ENCODE results near the gene GDPD3.

DNA sequence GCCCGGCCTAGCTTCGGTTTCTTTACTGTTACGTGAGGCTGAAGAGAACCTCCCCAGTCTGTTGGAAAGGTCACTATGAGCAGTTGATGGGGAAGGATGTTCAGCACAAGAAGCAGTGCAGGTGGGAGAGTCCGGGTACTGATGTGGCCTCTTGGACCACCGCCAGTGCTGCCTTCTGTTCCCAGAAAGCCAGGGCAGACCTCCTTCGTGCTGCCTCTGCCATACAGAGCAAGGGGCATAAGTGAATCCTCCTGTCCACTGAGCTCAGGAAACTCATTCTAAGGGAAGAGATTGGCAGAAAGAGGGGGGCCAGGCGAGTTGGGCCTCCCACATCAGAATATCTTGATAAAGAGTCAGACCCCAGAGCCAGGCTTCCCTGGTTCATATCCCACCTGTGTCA, 33.9 kb downstream of the GDPD3 start:
- no peak for TF ChIP-seq POLR2A (IDR thresholded peaks at IDR 0.05)
- TF ChIP-seq POLR2AphosphoS5 (IDR thresholded peaks at IDR 0.05) = no peak
- TF ChIP-seq, protein P1, sequence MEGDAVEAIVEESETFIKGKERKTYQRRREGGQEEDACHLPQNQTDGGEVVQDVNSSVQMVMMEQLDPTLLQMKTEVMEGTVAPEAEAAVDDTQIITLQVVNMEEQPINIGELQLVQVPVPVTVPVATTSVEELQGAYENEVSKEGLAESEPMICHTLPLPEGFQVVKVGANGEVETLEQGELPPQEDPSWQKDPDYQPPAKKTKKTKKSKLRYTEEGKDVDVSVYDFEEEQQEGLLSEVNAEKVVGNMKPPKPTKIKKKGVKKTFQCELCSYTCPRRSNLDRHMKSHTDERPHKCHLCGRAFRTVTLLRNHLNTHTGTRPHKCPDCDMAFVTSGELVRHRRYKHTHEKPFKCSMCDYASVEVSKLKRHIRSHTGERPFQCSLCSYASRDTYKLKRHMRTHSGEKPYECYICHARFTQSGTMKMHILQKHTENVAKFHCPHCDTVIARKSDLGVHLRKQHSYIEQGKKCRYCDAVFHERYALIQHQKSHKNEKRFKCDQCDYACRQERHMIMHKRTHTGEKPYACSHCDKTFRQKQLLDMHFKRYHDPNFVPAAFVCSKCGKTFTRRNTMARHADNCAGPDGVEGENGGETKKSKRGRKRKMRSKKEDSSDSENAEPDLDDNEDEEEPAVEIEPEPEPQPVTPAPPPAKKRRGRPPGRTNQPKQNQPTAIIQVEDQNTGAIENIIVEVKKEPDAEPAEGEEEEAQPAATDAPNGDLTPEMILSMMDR (IDR thresholded peaks at IDR 0.05) = no peak

Data from breast epithelium (tissue), 3 donors.